Activated T-cell treated with anti-CD3 and anti-CD28 coated beads for 48 hours (primary cell): ENCODE measurements around the gene CCDC51.
"Not testable (repeated sequence)": the region's sequence is repeated elsewhere in the genome, so short reads cannot be mapped to it uniquely, and the experiment has no call there.

ENCODE experiments used
- DNase-seq: peaks from one replicate; pipeline ENCODE4 v3.0.0-alpha.2; 2020; ENCODE audit warnings: low read depth

Gene CCDC51

GRCh38 chr3:48405971-48406370 lies 33.9 kb downstream of the CCDC51 start:
- DNase-seq, result no peak

GRCh38 chr3:48405343-48405881 lies 34.5 kb downstream of the CCDC51 start:
- no peak for DNase-seq

GRCh38 chr3:48404440-48405342 lies 35.2 kb downstream of the CCDC51 start:
- no peak for DNase-seq

- DNase-seq, result no peak
Observed at GRCh38 chr3:48403533-48404439, 36.1 kb downstream of the CCDC51 start.

GRCh38 chr3:48402907-48403306 lies 37.0 kb downstream of the CCDC51 start:
- DNase-seq, result no peak

GRCh38 chr3:48402281-48402732 lies 37.6 kb downstream of the CCDC51 start:
- DNase-seq, result no peak

- DNase-seq, result not testable (repeated sequence)
Observed at GRCh38 chr3:48401434-48401901, 38.5 kb downstream of the CCDC51 start.

- DNase-seq, result peak; percentile 33
Observed at GRCh38 chr3:48400824-48401433, 39.0 kb downstream of the CCDC51 start.

GRCh38 chr3:48399387-48400172 lies 40.3 kb downstream of the CCDC51 start:
- DNase-seq, result no peak

GRCh38 chr3:48398701-48399386 lies 41.1 kb downstream of the CCDC51 start:
- no peak for DNase-seq

GRCh38 chr3:48397767-48398681 lies 41.9 kb downstream of the CCDC51 start:
- DNase-seq, result no peak

GRCh38 chr3:48395714-48396113 lies 44.2 kb downstream of the CCDC51 start:
- DNase-seq, result no peak

GRCh38 chr3:48394391-48394790 lies 45.5 kb downstream of the CCDC51 start:
- no peak for DNase-seq

GRCh38 chr3:48388966-48389365 lies 51.0 kb downstream of the CCDC51 start:
- DNase-seq, result no peak

- DNase-seq, result no peak
Observed at GRCh38 chr3:48387634-48388033, 52.3 kb downstream of the CCDC51 start.
